HepG2 (cell line): ENCODE results near the gene MRPL9. TPM values are rescaled to one million over a fixed set of nuclear protein-coding genes. Genes with fewer than 3 reads are reported as not detected.

Experiments used
- ATAC-seq: fragments of 200-7000 bp; cut with Tn5 transposase; 3 replicates; pipeline ENCODE4 v1.9.1; 2020; ENCODE audit warnings: mild to moderate bottlenecking, moderate library complexity
- BruUV-seq: library from RNA; stranded (reverse); fragments of 400-500 nt; replicated peaks from 2 replicates; lab custom pipeline; 2021; lab: Mats Ljungman, UMichigan
- CTCF ChIA-PET: fragments of 300-600 bp; formaldehyde crosslinking; extraction: SDS; loops from one replicate; lab custom pipeline; 2021; ENCODE audit warnings: low total read pairs, inconsistent platforms, low intra/inter-chr PET ratio; lab: Yijun Ruan, JAX
- POLR2A ChIA-PET: fragments of 350-600 bp; sonication (Branson Sonifier 250); formaldehyde crosslinking; loops from one replicate; lab custom pipeline; 2020; ENCODE audit warnings: antibody characterized with exemption, inconsistent platforms; lab: Yijun Ruan, JAX
- DNase-seq: peaks from one replicate; pipeline ENCODE4 v3.0.0-alpha.2; 2015; ENCODE audit warnings: low spot score
- FAIRE-seq: peaks from 3 replicates; lab custom pipeline; 2011; peaks lifted over from hg19 to GRCh38; lab: Jason Lieb, UNC
- H2AFZ ChIP-seq: one replicate; pipeline ENCODE4 v1.6.1; 2011; ENCODE audit warnings: low read length, inconsistent platforms
- H3K27ac ChIP-seq: fragments of 300-600 bp; 3 replicates; pipeline ENCODE4 v1.8.0; 2011; ENCODE audit warnings: mixed run types, mild to moderate bottlenecking, mixed read lengths, low read length, inconsistent platforms; ENCODE audit not compliant: insufficient read depth; ENCODE audit errors: extremely low read length
- H3K27me3 ChIP-seq, 2 experiments: fragments of 200-600 bp in 1 of 2; 2 replicates in 1 of 2; 3 replicates in 1 of 2; pipeline versions ENCODE4 v1.6.0 to v1.8.0; 2011; ENCODE audit warnings: low read length in 2 of 2, mild to moderate bottlenecking in 2 of 2, moderate library complexity in 2 of 2, inconsistent platforms in 1 of 2; ENCODE audit not compliant: insufficient read depth in 2 of 2, control insufficient read depth in 1 of 2
- H3K36me3 ChIP-seq, 2 experiments: fragments of 200-600 bp in 1 of 2; replicated peaks in 1 of 2; 2 replicates in 1 of 2; 3 replicates in 1 of 2; pipeline versions ENCODE4 v1.5.1 to v1.8.0; 2011; ENCODE audit warnings: low read length in 2 of 2, inconsistent platforms in 1 of 2; ENCODE audit not compliant: insufficient read depth in 2 of 2, control insufficient read depth in 1 of 2
- H3K4me1 ChIP-seq: 2 replicates; pipeline ENCODE4 v1.5.1; 2012; ENCODE audit warnings: low read length, inconsistent platforms; ENCODE audit not compliant: insufficient read depth
- H3K4me2 ChIP-seq: 2 replicates; pipeline ENCODE4 v1.6.0; 2011; ENCODE audit warnings: low read depth, low read length, inconsistent platforms
- H3K4me3 ChIP-seq, 3 experiments: fragments of 200-600 bp in 1 of 3; sonication (generic), shearing (Covaris generic) in 1 of 3; replicated peaks in 1 of 3; 2 replicates each; pipeline ENCODE4 v1.5.1; 2011 to 2016; ENCODE audit warnings: low read length in 3 of 3, inconsistent platforms in 2 of 3, low read depth in 2 of 3, mild to moderate bottlenecking in 2 of 3, control low read depth in 1 of 3, mixed read lengths in 1 of 3; ENCODE audit not compliant: insufficient read depth in 1 of 3
- H3K79me2 ChIP-seq: one replicate; pipeline ENCODE4 v1.6.1; 2011; ENCODE audit warnings: low read length, inconsistent platforms; ENCODE audit not compliant: insufficient read depth
- H3K9ac ChIP-seq: 2 replicates; pipeline ENCODE4 v1.6.0; 2011; ENCODE audit warnings: mild to moderate bottlenecking, low read depth, low read length, inconsistent platforms; ENCODE audit not compliant: insufficient read depth
- H3K9me3 ChIP-seq: 2 replicates; pipeline ENCODE4 v1.5.1; 2012; ENCODE audit warnings: mild to moderate bottlenecking, low read length
- H4K20me1 ChIP-seq: 2 replicates; pipeline ENCODE4 v1.6.0; 2011; ENCODE audit warnings: inconsistent platforms, mild to moderate bottlenecking, low read length, moderate library complexity; ENCODE audit not compliant: insufficient read depth
- ARHGAP35 ChIP-seq: sonication (generic); formaldehyde crosslinking; IDR thresholded peaks from 2 replicates; pipeline ENCODE4 v1.9.0; 2022; ENCODE audit warnings: mild to moderate bottlenecking, inconsistent platforms, moderate library complexity, missing genetic modification reagents, borderline replicate concordance
- ATF7 ChIP-seq, 2 experiments: fragments of 450-650 bp in 1 of 2; sonication (generic) in 1 of 2; formaldehyde crosslinking in 1 of 2; IDR thresholded peaks; 2 replicates each; pipeline versions ENCODE4 v1.4.0 to v1.6.1; 2016 to 2020; ENCODE audit warnings: antibody characterized with exemption in 1 of 2, mild to moderate bottlenecking in 1 of 2, missing genetic modification reagents in 1 of 2
- ELF4 ChIP-seq: sonication (generic); formaldehyde crosslinking; IDR thresholded peaks from 2 replicates; pipeline ENCODE4 v1.5.0; 2020; ENCODE audit warnings: missing genetic modification reagents, mild to moderate bottlenecking, moderate library complexity, borderline replicate concordance
- FOXK2 ChIP-seq: fragments of 450-650 bp; IDR thresholded peaks from 2 replicates; pipeline ENCODE4 v1.6.1; 2016
- FOXP4 ChIP-seq: sonication (generic); formaldehyde crosslinking; IDR thresholded peaks from 2 replicates; pipeline ENCODE4 v1.4.0; 2020; ENCODE audit warnings: missing genetic modification reagents
- MAFF ChIP-seq: IDR thresholded peaks from 2 replicates; pipeline ENCODE4 v1.6.1; 2011; ENCODE audit warnings: low read depth, low read length, improper control_type of control experiment
- PATZ1 ChIP-seq: sonication (generic); formaldehyde crosslinking; IDR thresholded peaks from 2 replicates; pipeline ENCODE4 v1.4.0; 2020; ENCODE audit warnings: missing genetic modification reagents
- RARA ChIP-seq: IDR thresholded peaks from 2 replicates; pipeline ENCODE4 v1.6.1; 2016; ENCODE audit warnings: missing genetic modification reagents, missing compliant biosample characterization
- TFAP4 ChIP-seq: sonication (generic); IDR thresholded peaks from 2 replicates; pipeline ENCODE4 v1.6.1; 2016; ENCODE audit warnings: low read depth, borderline replicate concordance
- TFDP1 ChIP-seq: IDR thresholded peaks from 2 replicates; pipeline ENCODE4 v1.6.1; 2016; ENCODE audit warnings: missing compliant biosample characterization, missing genetic modification reagents, borderline replicate concordance
- ZBTB7B ChIP-seq: sonication (generic); formaldehyde crosslinking; IDR thresholded peaks from 2 replicates; pipeline ENCODE4 v1.4.0; 2020; ENCODE audit warnings: missing genetic modification reagents
- ZIK1 ChIP-seq: sonication (generic); formaldehyde crosslinking; IDR thresholded peaks from 2 replicates; pipeline ENCODE4 v1.5.0; 2020; ENCODE audit warnings: mild to moderate bottlenecking, low read depth, missing genetic modification reagents, borderline replicate concordance
- ZSCAN5A ChIP-seq: sonication (generic); formaldehyde crosslinking; IDR thresholded peaks from 2 replicates; pipeline ENCODE4 v1.8.0; 2022; ENCODE audit warnings: mild to moderate bottlenecking, missing genetic modification reagents, borderline replicate concordance
- WGBS: methylation state at CpG from one replicate; pipeline ENCODE4 v1.1.6; 2017; ENCODE audit warnings: low lambda C conversion rate; 5-methylcytosine and 5-hydroxymethylcytosine counted together
- in situ Hi-C: cut with HindIII; loops from 2 replicates; pipeline ENCODE4 v1.10.0; 2017; ENCODE audit warnings: low pct_unique_long_range_greater_than_20kb; ENCODE audit not compliant: extremely low pct_ligation_motif_present
- intact Hi-C: fragments of 100-400 bp; cut with micrococcal nuclease; formaldehyde crosslinking; loops from one replicate; pipeline ENCODE4 v1.10.0; 2022; ENCODE audit not compliant: unreplicated experiment
- polyA plus RNA-seq, 8 experiments: library from polyadenylated mRNA; depleted of rRNA in 3 of 8; stranded (reverse) in 7 of 8; unstranded in 1 of 8; fragments of >200 nt; fragmentation: Illumina TruSeq in 4 of 8; extraction: Trizol in 4 of 8; gene quantifications; 2 replicates each; pipeline versions ENCODE4 v1.2.1 to v1.2.3, GENCODE V29; 2011 to 2016; ENCODE audit warnings: low read depth in 4 of 8, missing spikeins in 1 of 8, mixed read lengths in 1 of 8; ENCODE audit not compliant: insufficient read depth in 1 of 8
- total RNA-seq, 5 experiments: library from RNA; depleted of rRNA; stranded (reverse); fragments of >200 nt; fragmentation: Illumina TruSeq; extraction: Trizol; gene quantifications; 2 replicates each; pipeline ENCODE4 v1.2.3, GENCODE V29; 2016; ENCODE audit warnings: low read depth in 1 of 5

MRPL9 gene
- total and polyA plus RNA-seq, 2 of the 13 experiments (the other 11 are each of a cell fraction or from before 2014, with no cell fraction given), result 72.1 to 107 TPM

GRCh38 chr1:151729157-151729965, 33.9 kb downstream of the MRPL9 start:
- intact Hi-C loops (no loop called here), in situ Hi-C loops (loop anchor here (25.0 kb wide), 1 partner anchor 192 kb away; the partner anchor contains the start of gene TUFT1)
- Histone ChIP-seq H3K79me2 (no peaks in the 10 kb centered on the region), H3K27ac (no peak overlapping the region), H3K9me3 (no peaks in the 10 kb centered on the region), H3K4me2 (peak overlapping the region; percentile 80), H3K36me3 (no peaks in the 10 kb centered on the region), H3K9ac (peak overlapping the region; percentile 42; the same call in 1 of the 2 replicates), H3K4me3 (peak overlapping the region; percentile 32 to 55 (median 42); a peak in 5 of 6 replicates), H3K27me3 (peaks cover 0 to 17% of the 10 kb centered on the region in 2 experiments; a peak in 3 of 5 replicates), H2AFZ (no peak overlapping the region), H4K20me1 (no peaks in the 10 kb centered on the region), H3K4me1 (peaks cover 37% of the 10 kb centered on the region)
- peak; percentile 82 for ATAC-seq
- ChIA-PET POLR2A (interaction anchor here (0.7 kb wide), 1 partner anchor 117 kb away, joined by 3 read pairs; the partner anchor contains the start of gene SNX27), CTCF (no interaction called here)
- FAIRE-seq, result peak; percentile 47
- DNase-seq, result peak; percentile 44
- BruUV-seq, result no TSS peak
- 0% methylated on average over 10 of the region's 10 CpGs for WGBS
- TF ChIP-seq FOXK2 (0 out of 2 replicates have a peak, but pooled peaks have one; percentile 17), ARHGAP35 (CRISPR knock-in tag) (no peak), PATZ1 (CRISPR knock-in tag) (peak; percentile 65), RARA (CRISPR knock-in tag) (0 out of 2 replicates have a peak, but pooled peaks have one; percentile 11), FOXP4 (peak; percentile 82), ZIK1 (CRISPR knock-in tag) (no peak), ZBTB7B (0 out of 2 replicates have a peak, but pooled peaks have one; percentile 27), ZSCAN5A (CRISPR knock-in tag) (no peak), ATF7 (IDR thresholded peaks at IDR 0.05) (no peak), ATF7 (CRISPR knock-in tag; IDR thresholded peaks at IDR 0.05) (no peak), ELF4 (no peak), TFAP4 (peak; percentile 89), MAFF (no peak), TFDP1 (CRISPR knock-in tag) (no peak)
